Stomach (tissue), 4 donors: ENCODE data around the gene GABPA.

Experiments used
- EP300 ChIP-seq: sonication (generic); formaldehyde crosslinking; IDR thresholded peaks from one replicate; pipeline ENCODE4 v1.6.1; 2017; ENCODE audit warnings: antibody characterized with exemption
- POLR2A ChIP-seq, 4 donors: fragments of 450-650 bp; IDR thresholded peaks; one replicate each; pipeline ENCODE4 v1.6.1; 2016; ENCODE audit warnings: antibody characterized with exemption in 4 of 4, control low read depth in 2 of 4, mild to moderate bottlenecking in 1 of 4, moderate library complexity in 1 of 4
- TF ChIP-seq, protein P1 (sequence below), 7 experiments: fragments of 450-650 bp in 4 of 7; fragments of 200-600 bp in 3 of 7; sonication (generic) in 3 of 7; IDR thresholded peaks; one replicate each; pipeline ENCODE4 v1.5.1; 2016 to 2019; ENCODE audit warnings: antibody characterized with exemption in 7 of 7, control low read depth in 2 of 7, mild to moderate bottlenecking in 1 of 7

DNA sequence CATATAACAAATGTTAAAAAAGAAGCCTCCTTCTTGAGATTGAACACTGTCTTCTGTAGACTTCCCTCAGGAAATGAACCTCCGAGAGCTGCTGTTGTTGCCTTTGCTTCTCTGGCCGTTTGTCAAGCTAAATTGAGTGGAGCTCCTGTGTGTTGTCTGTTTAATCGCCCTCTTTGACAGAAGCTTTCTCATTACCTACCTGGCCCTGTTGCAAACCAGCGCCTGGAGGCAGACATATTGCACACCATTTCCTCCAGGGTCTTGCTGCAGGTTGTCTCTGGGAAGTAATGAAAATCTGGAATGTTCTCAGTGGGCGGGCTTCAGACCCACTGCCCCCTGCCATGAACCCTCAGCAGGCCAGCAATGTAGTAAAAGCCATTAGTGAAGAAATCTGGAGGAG, 83.3 kb downstream of the GABPA start:
- TF ChIP-seq, protein P1, sequence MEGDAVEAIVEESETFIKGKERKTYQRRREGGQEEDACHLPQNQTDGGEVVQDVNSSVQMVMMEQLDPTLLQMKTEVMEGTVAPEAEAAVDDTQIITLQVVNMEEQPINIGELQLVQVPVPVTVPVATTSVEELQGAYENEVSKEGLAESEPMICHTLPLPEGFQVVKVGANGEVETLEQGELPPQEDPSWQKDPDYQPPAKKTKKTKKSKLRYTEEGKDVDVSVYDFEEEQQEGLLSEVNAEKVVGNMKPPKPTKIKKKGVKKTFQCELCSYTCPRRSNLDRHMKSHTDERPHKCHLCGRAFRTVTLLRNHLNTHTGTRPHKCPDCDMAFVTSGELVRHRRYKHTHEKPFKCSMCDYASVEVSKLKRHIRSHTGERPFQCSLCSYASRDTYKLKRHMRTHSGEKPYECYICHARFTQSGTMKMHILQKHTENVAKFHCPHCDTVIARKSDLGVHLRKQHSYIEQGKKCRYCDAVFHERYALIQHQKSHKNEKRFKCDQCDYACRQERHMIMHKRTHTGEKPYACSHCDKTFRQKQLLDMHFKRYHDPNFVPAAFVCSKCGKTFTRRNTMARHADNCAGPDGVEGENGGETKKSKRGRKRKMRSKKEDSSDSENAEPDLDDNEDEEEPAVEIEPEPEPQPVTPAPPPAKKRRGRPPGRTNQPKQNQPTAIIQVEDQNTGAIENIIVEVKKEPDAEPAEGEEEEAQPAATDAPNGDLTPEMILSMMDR (IDR thresholded peaks at IDR 0.05), result no peak
- TF ChIP-seq EP300, result no peak
- no peak for TF ChIP-seq POLR2A (IDR thresholded peaks at IDR 0.05)
